ENCODE results near the gene P2RX3. TPM values are rescaled to one million over a fixed set of nuclear protein-coding genes. Genes with fewer than 3 reads are reported as not detected.

The P2RX3 gene
- total and polyA plus RNA-seq, 2 of the 8 experiments (the other 6 are each of a cell fraction or from before 2014, with no cell fraction given) = 0.45 to 0.47 TPM

- ChIA-PET CTCF (ENCODE audit: partially characterized antibody) (interaction anchor here (1.1 to 1.8 kb wide), 5 partner anchors 9 to 34 kb away, joined by 3 to 11 read pairs (median 3); no protein-coding TSS in a partner anchor), POLR2A (ENCODE audit: partially characterized antibody) (interaction anchor here (0.6 to 45.7 kb wide), 8 partner anchors 5 to 334 kb away, joined by 3 to 1279 read pairs (median 6); partner anchors contain the start of genes P2RX3, SSRP1 and TNKS1BP1)
- Histone ChIP-seq H3K4ac (replicated peaks; ENCODE audit: insufficient read length, low read depth, low read length) (no peak overlapping the region), H3K14ac (ENCODE audit: insufficient read length) (no peak overlapping the region), H2BK5ac (ENCODE audit: low read depth, low read length) (peak overlapping the region; percentile 66), H3K18ac (ENCODE audit: extremely low read depth, low read length) (peak overlapping the region; percentile 19; the same call in 1 of the 2 replicates), H3K9me3 (ENCODE audit: insufficient read depth in 2 of 2, low read depth in 1 of 2, low read length in 1 of 2) (no peaks in the 10 kb centered on the region), H3K23me2 (ENCODE audit: low read depth, low read length) (peaks cover 4% of the 10 kb centered on the region; the same call in 1 of the 2 replicates), H3K23ac (ENCODE audit: insufficient read length) (no peak overlapping the region), H3K4me3 (ENCODE audit: extremely low read depth in 1 of 4, insufficient read depth in 2 of 4, low read depth in 3 of 4, low read length in 4 of 4) (no peak overlapping the region), H2AFZ (ENCODE audit: low read length) (no peak overlapping the region), H3K79me2 (ENCODE audit: control insufficient read depth in 1 of 2, insufficient read depth in 2 of 2, low read length in 2 of 2) (peaks cover 0 to 34% of the 10 kb centered on the region in 2 experiments; a peak in 2 of 4 replicates), H3K27me3 (replicated peaks in 1 of 4; ENCODE audit: control insufficient read depth in 3 of 4, extremely low read depth in 1 of 4, insufficient read depth in 3 of 4, low read length in 3 of 4) (no peaks in the 10 kb centered on the region), H3K56ac (replicated peaks; ENCODE audit: insufficient read length, low read depth, low read length) (no peak overlapping the region), H4K8ac (ENCODE audit: extremely low read depth, insufficient read depth, low read length) (peak overlapping the region; percentile 19; the same call in 1 of the 2 replicates), H3K79me1 (ENCODE audit: low read depth, low read length) (peaks cover 17% of the 10 kb centered on the region), H2BK15ac (ENCODE audit: low read length) (0 out of 2 replicates have a peak overlapping the region, but pooled peaks have one; percentile 53), H2BK20ac (ENCODE audit: low read length) (no peak overlapping the region), H3K36me3 (ENCODE audit: control insufficient read depth in 2 of 4, insufficient read depth in 4 of 4, low read length in 3 of 4) (peaks cover 20 to 81% (median 53%) of the 10 kb centered on the region in 4 experiments), H4K5ac (ENCODE audit: insufficient read length, low read depth, low read length) (no peak overlapping the region), H2AK5ac (ENCODE audit: low read depth, low read length) (peak overlapping the region; percentile 39; the same call in 1 of the 2 replicates), H3K4me1 (replicated peaks in 1 of 4; ENCODE audit: control insufficient read depth in 3 of 4, insufficient read depth in 4 of 4, low read length in 3 of 4) (peaks cover 15 to 36% (median 24%) of the 10 kb centered on the region in 4 experiments), H3K27ac (ENCODE audit: low read depth, low read length) (no peak overlapping the region), H3K4me2 (ENCODE audit: insufficient read depth in 1 of 2, low read depth in 2 of 2, low read length in 2 of 2) (no peak overlapping the region; a peak in 1 of 4 replicates), H2BK12ac (ENCODE audit: low read depth, low read length) (no peak overlapping the region), H4K20me1 (replicated peaks in 1 of 2; ENCODE audit: control insufficient read depth in 1 of 2, insufficient read depth in 2 of 2, low read length in 2 of 2) (peaks cover 0 to 20% of the 10 kb centered on the region in 2 experiments), H2BK120ac (replicated peaks; ENCODE audit: low read depth, low read length) (no peak overlapping the region), H3K9ac (replicated peaks in 1 of 4; ENCODE audit: extremely low read depth in 1 of 4, low read depth in 3 of 4, low read length in 3 of 4) (no peak overlapping the region; a peak in 1 of 7 replicates), H4K91ac (replicated peaks; ENCODE audit: insufficient read length, low read length) (no peak overlapping the region)
- DNase-seq (ENCODE audit: low read depth in 1 of 2, low spot score in 2 of 2) (no peak), FAIRE-seq (no peak)
- no peak for TF ChIP-seq ATF2 (IDR thresholded peaks at IDR 0.05; ENCODE audit: low read length)
- no peak for TF ChIP-seq CTCF (IDR thresholded peaks at IDR 0.05; ENCODE audit: control extremely low read depth in 1 of 3, insufficient read depth in 1 of 3, low read depth in 1 of 3, low read length in 3 of 3)
- no peak for TF ChIP-seq TCF12 (IDR thresholded peaks at IDR 0.05; ENCODE audit: low read depth, low read length)
- no peak for TF ChIP-seq HDAC2 (IDR thresholded peaks at IDR 0.05; ENCODE audit: borderline replicate concordance in 1 of 2, low read depth in 2 of 2, low read length in 2 of 2)
- no peak for TF ChIP-seq BACH1 (IDR thresholded peaks at IDR 0.05; ENCODE audit: low read length)
- 93% methylated on average over 10 of the region's 10 CpGs; no CpG with 5 or more reads in 1 of the 2 experiments for whole genome bisulfite sequencing, 2 experiments (ENCODE audit: extremely low coverage in 1 of 2, insufficient coverage in 1 of 2, insufficient read length in 1 of 2, insufficient replicate concordance in 2 of 2, low coverage in 1 of 2, low lambda C conversion rate in 2 of 2, missing lambda C conversion rate in 1 of 2)
These were observed 25.6 kb upstream of the P2RX3 start for GRCh38 chr11:57312511-57313021.

Data from H1 (cell line).